Measurements from ENCODE around the gene SYT13.
"Not testable (repeated sequence)": the region's sequence is repeated elsewhere in the genome, so short reads cannot be mapped to it uniquely, and the experiment has no call there.

SYT13 gene

GRCh38 chr11:45294499-45294898, 8.4 kb upstream of the SYT13 start:
- Histone ChIP-seq H3K9ac (no peak overlapping the region), H3K4me3 (no peak overlapping the region), H4K20me1 (no peaks in the 10 kb centered on the region), H3K4me1 (peaks cover 18% of the 10 kb centered on the region), H3K27me3 (no peaks in the 10 kb centered on the region), H3K36me3 (no peaks in the 10 kb centered on the region), H3K4me2 (no peak overlapping the region), H3K27ac (no peak overlapping the region), H3K9me3 (no peaks in the 10 kb centered on the region)
- no peak for TF ChIP-seq Cebpa-rat (IDR thresholded peaks at IDR 0.05)

DNA sequence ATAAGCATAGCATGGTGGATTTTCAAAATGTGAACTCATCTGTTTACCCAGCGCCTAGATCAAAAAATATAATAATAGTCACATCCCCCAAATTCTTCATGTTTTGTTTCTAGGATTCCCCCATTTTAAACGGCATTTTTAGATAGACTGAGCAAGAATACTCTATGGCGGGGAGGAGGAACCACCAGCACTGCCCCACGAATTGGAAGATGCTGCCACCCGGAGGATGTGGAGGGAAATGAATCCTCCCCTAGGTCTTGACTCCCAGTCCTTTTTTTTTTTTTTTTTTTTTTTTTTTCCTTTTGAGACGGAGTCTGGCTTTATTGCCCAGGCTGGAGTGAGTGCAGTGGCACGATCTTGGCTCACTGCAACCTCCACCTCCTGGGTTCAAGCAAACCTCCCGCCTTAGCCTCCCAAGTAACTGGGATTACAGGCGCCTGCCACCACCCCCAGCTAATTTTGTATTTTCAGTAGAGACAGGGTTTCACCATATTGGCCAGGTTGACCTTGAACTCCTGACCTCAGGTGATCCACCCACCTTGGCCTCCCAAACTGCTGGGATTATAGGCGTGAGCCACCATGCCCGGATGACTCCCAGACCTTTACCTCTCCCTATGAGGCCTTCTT, 7.5 kb upstream of the SYT13 start:
- not testable (repeated sequence) for H3K9ac ChIP-seq, H3K9me3 ChIP-seq, H3K4me2 ChIP-seq, H4K20me1 ChIP-seq, H3K4me3 ChIP-seq, H3K36me3 ChIP-seq, H3K27me3 ChIP-seq, H3K27ac ChIP-seq
- peaks cover 12% of the 10 kb centered on the region for H3K4me1 ChIP-seq

DNA sequence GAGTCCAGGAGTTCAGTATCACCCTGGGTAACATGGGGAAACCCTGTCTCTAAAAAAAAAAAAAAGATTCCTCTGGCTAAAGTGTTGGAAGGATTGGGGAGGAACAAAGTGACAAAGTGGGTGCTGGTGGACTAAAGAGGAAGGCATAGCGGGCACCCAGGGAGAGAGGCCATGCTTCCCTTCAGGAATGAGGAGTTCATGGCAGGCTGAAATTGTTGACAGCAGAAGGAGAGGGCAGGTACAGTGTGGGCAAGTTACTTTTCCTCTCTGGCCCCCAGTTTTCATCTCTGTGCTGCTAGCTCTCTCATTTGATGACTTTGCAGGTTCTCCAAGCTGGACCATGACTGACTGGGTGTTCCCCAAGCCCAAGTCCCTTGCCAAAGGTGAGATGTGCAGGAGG, 4.4 kb upstream of the SYT13 start:
- H3K9ac ChIP-seq, result no peak overlapping the region
- no peaks in the 10 kb centered on the region for H3K36me3 ChIP-seq
- H3K4me2 ChIP-seq, result no peak overlapping the region
- H3K27me3 ChIP-seq, result peaks cover 7% of the 10 kb centered on the region; the same call in 1 of the 2 replicates
- peaks cover under 1% of the 10 kb centered on the region; the same call in 1 of the 2 replicates for H3K4me1 ChIP-seq
- H3K27ac ChIP-seq, result no peak overlapping the region
- H4K20me1 ChIP-seq, result no peaks in the 10 kb centered on the region
- no peak overlapping the region for H3K4me3 ChIP-seq
- TF ChIP-seq Cebpa-rat (IDR thresholded peaks at IDR 0.05), result no peak
- peaks cover 11% of the 10 kb centered on the region for H3K9me3 ChIP-seq

GRCh38 chr11:45289369-45289768, 3.2 kb upstream of the SYT13 start:
- Histone ChIP-seq H3K9ac (no peak overlapping the region), H3K9me3 (peaks cover 11% of the 10 kb centered on the region), H3K4me1 (0 out of 2 replicates have a peak, but pooled peaks cover 5% of the 10 kb centered on the region), H3K36me3 (no peaks in the 10 kb centered on the region), H3K4me2 (no peak overlapping the region), H3K27ac (no peak overlapping the region), H4K20me1 (no peaks in the 10 kb centered on the region), H3K27me3 (peaks cover 12% of the 10 kb centered on the region), H3K4me3 (no peak overlapping the region)
- TF ChIP-seq Cebpa-rat (IDR thresholded peaks at IDR 0.05), result no peak

DNA sequence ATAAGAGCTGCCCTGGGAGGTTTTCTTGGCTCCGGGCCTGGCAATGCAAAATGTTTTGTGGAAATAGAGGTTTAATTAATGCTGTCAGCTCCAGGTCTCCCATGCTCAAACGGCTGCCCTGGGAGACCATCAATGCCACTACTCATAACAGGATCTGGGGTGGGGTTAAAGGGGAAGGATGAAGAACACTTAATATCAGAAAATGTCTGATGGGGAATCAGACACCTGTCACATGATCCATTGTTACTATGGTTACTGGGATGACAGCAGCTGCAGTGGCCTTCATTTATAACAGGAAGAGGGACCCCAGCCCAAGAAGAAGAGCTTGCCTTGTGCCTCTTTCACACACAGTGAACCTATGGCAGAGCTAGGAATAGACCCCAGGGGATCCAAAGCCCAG, 2.2 kb upstream of the SYT13 start:
- H3K9me3 ChIP-seq, result peaks cover 11% of the 10 kb centered on the region
- no peak overlapping the region for H3K27ac ChIP-seq
- H3K36me3 ChIP-seq, result no peaks in the 10 kb centered on the region
- H3K27me3 ChIP-seq, result peaks cover 12% of the 10 kb centered on the region
- H4K20me1 ChIP-seq, result no peaks in the 10 kb centered on the region
- H3K9ac ChIP-seq, result no peak overlapping the region
- no peak for TF ChIP-seq Cebpa-rat (IDR thresholded peaks at IDR 0.05)
- H3K4me1 ChIP-seq, result 0 out of 2 replicates have a peak, but pooled peaks cover 5% of the 10 kb centered on the region
- no peak overlapping the region for H3K4me3 ChIP-seq
- H3K4me2 ChIP-seq, result no peak overlapping the region

GRCh38 chr11:45287316-45287903, 1.3 kb upstream of the SYT13 start:
- H3K27me3 ChIP-seq, result peaks cover 12% of the 10 kb centered on the region
- no peak overlapping the region for H3K9ac ChIP-seq
- H3K4me1 ChIP-seq, result peaks cover 9% of the 10 kb centered on the region; the same call in 1 of the 2 replicates
- no peaks in the 10 kb centered on the region for H4K20me1 ChIP-seq
- H3K4me3 ChIP-seq, result no peak overlapping the region
- no peak overlapping the region for H3K27ac ChIP-seq
- no peak for TF ChIP-seq Cebpa-rat (IDR thresholded peaks at IDR 0.05)
- no peak overlapping the region for H3K4me2 ChIP-seq
- H3K9me3 ChIP-seq, result peaks cover 11% of the 10 kb centered on the region
- no peaks in the 10 kb centered on the region for H3K36me3 ChIP-seq

DNA sequence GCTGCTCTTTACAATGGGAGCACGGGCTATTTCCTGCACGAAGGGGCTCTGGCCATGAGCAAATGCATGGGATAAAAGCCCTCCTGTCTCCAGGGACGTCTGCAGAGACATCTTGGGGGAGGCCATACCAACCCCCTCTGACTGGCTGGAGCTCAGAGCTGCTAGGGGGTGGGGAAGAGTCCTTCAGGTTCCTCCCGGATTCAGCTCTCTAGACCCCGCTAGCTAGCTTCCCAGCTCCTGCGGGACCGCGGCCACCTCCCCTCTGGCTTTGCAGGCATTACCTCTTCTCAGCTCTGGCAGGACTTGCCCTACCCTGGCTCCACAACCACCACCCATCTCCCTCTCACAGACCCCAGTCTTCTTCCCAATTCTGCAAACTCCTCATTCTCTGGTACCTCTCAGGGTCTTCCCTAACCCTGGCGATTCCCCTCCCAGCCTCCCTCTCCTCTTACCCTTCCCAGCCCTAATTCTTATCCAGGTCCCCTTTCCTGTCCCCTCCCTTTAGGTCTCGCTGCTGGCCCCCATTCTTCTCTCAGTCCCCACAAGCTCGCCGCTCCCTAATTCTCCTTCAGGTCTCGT, 802 bp downstream of the SYT13 start:
- Histone ChIP-seq H3K36me3 (no peaks in the 10 kb centered on the region), H3K4me3 (no peak overlapping the region), H3K9ac (no peak overlapping the region), H3K4me1 (peaks cover 23% of the 10 kb centered on the region), H4K20me1 (no peaks in the 10 kb centered on the region), H3K9me3 (peaks cover 11% of the 10 kb centered on the region), H3K4me2 (no peak overlapping the region), H3K27me3 (peaks cover 12% of the 10 kb centered on the region), H3K27ac (no peak overlapping the region)
- TF ChIP-seq Cebpa-rat (IDR thresholded peaks at IDR 0.05), result no peak

- Histone ChIP-seq H3K9ac (no peak overlapping the region), H3K4me2 (no peak overlapping the region), H4K20me1 (no peaks in the 10 kb centered on the region), H3K27me3 (peaks cover 12% of the 10 kb centered on the region), H3K9me3 (peaks cover 15% of the 10 kb centered on the region), H3K36me3 (no peaks in the 10 kb centered on the region), H3K4me3 (no peak overlapping the region), H3K4me1 (peaks cover 29% of the 10 kb centered on the region), H3K27ac (no peak overlapping the region)
- TF ChIP-seq Cebpa-rat (IDR thresholded peaks at IDR 0.05), result no peak
These were observed 4.1 kb downstream of the SYT13 start for GRCh38 chr11:45282081-45282480.

- no peak overlapping the region for H3K9ac ChIP-seq
These were observed 5.7 kb downstream of the SYT13 start for GRCh38 chr11:45280449-45280848.

GRCh38 chr11:45279645-45280044, 6.5 kb downstream of the SYT13 start:
- Histone ChIP-seq H4K20me1 (no peaks in the 10 kb centered on the region), H3K4me1 (peaks cover 24% of the 10 kb centered on the region), H3K4me2 (no peak overlapping the region), H3K27me3 (no peaks in the 10 kb centered on the region), H3K4me3 (no peak overlapping the region), H3K9me3 (peaks cover 10% of the 10 kb centered on the region), H3K36me3 (no peaks in the 10 kb centered on the region), H3K27ac (no peak overlapping the region), H3K9ac (no peak overlapping the region)
- TF ChIP-seq Cebpa-rat (IDR thresholded peaks at IDR 0.05), result no peak

More at GRCh38 chr11:45280449-45280848, 5.7 kb downstream of the SYT13 start:
- H3K27ac ChIP-seq, result no peak overlapping the region
- H3K4me1 ChIP-seq, result peaks cover 29% of the 10 kb centered on the region
- peak overlapping the region; percentile 42 for H3K4me2 ChIP-seq
- no peaks in the 10 kb centered on the region for H4K20me1 ChIP-seq
- H3K4me3 ChIP-seq, result no peak overlapping the region
- peaks cover 5% of the 10 kb centered on the region for H3K27me3 ChIP-seq
- H3K9me3 ChIP-seq, result peaks cover 10% of the 10 kb centered on the region
- no peak for TF ChIP-seq Cebpa-rat (IDR thresholded peaks at IDR 0.05)
- H3K36me3 ChIP-seq, result no peaks in the 10 kb centered on the region
